ENCODE results near the gene RHBDL1.

- TF ChIP-seq, protein P1, sequence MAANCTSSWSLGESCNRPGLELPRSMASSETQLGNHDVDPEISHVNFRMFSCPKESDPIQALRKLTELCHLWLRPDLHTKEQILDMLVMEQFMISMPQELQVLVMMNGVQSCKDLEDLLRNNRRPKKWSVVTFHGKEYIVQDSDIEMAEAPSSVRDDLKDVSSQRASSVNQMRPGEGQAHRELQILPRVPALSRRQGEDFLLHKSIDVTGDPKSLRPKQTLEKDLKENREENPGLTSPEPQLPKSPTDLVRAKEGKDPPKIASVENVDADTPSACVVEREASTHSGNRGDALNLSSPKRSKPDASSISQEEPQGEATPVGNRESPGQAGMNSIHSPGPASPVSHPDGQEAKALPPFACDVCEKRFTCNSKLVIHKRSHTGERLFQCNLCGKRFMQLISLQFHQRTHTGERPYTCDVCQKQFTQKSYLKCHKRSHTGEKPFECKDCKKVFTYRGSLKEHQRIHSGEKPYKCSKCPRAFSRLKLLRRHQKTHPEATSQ (tag by site-specific recombination; IDR thresholded peaks at IDR 0.05): no peak
- TF ChIP-seq ZBTB7A (tag by site-specific recombination; IDR thresholded peaks at IDR 0.05; ENCODE audit: low read depth) (no peak), ZEB2 (tag by site-specific recombination; IDR thresholded peaks at IDR 0.05) (no peak), KLF7 (tag by site-specific recombination; IDR thresholded peaks at IDR 0.05; ENCODE audit: borderline replicate concordance) (no peak), CTCF (tag by site-specific recombination; IDR thresholded peaks at IDR 0.05) (no peak), ZNF10 (tag by site-specific recombination; IDR thresholded peaks at IDR 0.05) (no peak), ZBTB49 (tag by site-specific recombination; IDR thresholded peaks at IDR 0.05; ENCODE audit: low read depth) (no peak), ZNF274 (IDR thresholded peaks at IDR 0.05; ENCODE audit: low read length) (no peak), ZNF274 (tag by site-specific recombination; IDR thresholded peaks at IDR 0.05; ENCODE audit: borderline replicate concordance) (no peak), ZNF639 (tag by site-specific recombination; IDR thresholded peaks at IDR 0.05) (no peak)
- TF ChIP-seq, protein P2, sequence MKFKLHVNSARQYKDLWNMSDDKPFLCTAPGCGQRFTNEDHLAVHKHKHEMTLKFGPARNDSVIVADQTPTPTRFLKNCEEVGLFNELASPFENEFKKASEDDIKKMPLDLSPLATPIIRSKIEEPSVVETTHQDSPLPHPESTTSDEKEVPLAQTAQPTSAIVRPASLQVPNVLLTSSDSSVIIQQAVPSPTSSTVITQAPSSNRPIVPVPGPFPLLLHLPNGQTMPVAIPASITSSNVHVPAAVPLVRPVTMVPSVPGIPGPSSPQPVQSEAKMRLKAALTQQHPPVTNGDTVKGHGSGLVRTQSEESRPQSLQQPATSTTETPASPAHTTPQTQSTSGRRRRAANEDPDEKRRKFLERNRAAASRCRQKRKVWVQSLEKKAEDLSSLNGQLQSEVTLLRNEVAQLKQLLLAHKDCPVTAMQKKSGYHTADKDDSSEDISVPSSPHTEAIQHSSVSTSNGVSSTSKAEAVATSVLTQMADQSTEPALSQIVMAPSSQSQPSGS (tag by site-specific recombination; IDR thresholded peaks at IDR 0.05; ENCODE audit: low read depth): no peak
Measured at GRCh38 chr16:634996-635395, 40.5 kb upstream of the RHBDL1 start.
